ENCODE results near the gene TCF23.
"Not testable (repeated sequence)": the region's sequence is repeated elsewhere in the genome, so short reads cannot be mapped to it uniquely, and the experiment has no call there.

TCF23 gene

GRCh38 chr2:27154488-27154887, 5.7 kb downstream of the TCF23 start:
- DNase-seq (ENCODE audit: low read depth in 2 of 2) = no peak

GRCh38 chr2:27155069-27155520, 6.3 kb downstream of the TCF23 start:
- no peak for DNase-seq (ENCODE audit: low read depth in 2 of 2)

- DNase-seq (ENCODE audit: low read depth in 2 of 2) = no peak
These were observed 9.7 kb downstream of the TCF23 start for GRCh38 chr2:27158468-27158867.

- DNase-seq (ENCODE audit: low read depth in 2 of 2) = no peak
These were observed 10.5 kb downstream of the TCF23 start for GRCh38 chr2:27159271-27159670.

GRCh38 chr2:27160191-27160590, 11.4 kb downstream of the TCF23 start:
- DNase-seq (ENCODE audit: low read depth in 2 of 2) = no peak

GRCh38 chr2:27162151-27163121, 13.6 kb downstream of the TCF23 start:
- DNase-seq (ENCODE audit: low read depth in 2 of 2) = no peak

GRCh38 chr2:27164960-27165763, 16.4 kb downstream of the TCF23 start:
- DNase-seq (ENCODE audit: low read depth in 2 of 2) = no peak

- DNase-seq (ENCODE audit: low read depth in 2 of 2) = no peak
These were observed 22.0 kb downstream of the TCF23 start for GRCh38 chr2:27170581-27171337.

GRCh38 chr2:27171351-27171848, 22.6 kb downstream of the TCF23 start:
- no peak for DNase-seq (ENCODE audit: low read depth in 2 of 2)

- no peak for DNase-seq (ENCODE audit: low read depth in 2 of 2)
These were observed 25.8 kb downstream of the TCF23 start for GRCh38 chr2:27174638-27175037.

GRCh38 chr2:27175330-27175729, 26.5 kb downstream of the TCF23 start:
- no peak for DNase-seq (ENCODE audit: low read depth in 2 of 2)

GRCh38 chr2:27175781-27176180, 27.0 kb downstream of the TCF23 start:
- not testable (repeated sequence) for DNase-seq (ENCODE audit: low read depth in 2 of 2)

- no peak for DNase-seq (ENCODE audit: low read depth in 2 of 2)
These were observed 28.9 kb downstream of the TCF23 start for GRCh38 chr2:27177441-27178351.

GRCh38 chr2:27178469-27178868, 29.7 kb downstream of the TCF23 start:
- DNase-seq (ENCODE audit: low read depth in 2 of 2) = no peak

- DNase-seq (ENCODE audit: low read depth in 2 of 2) = no peak
These were observed 30.7 kb downstream of the TCF23 start for GRCh38 chr2:27179344-27180000.

GRCh38 chr2:27182346-27182745, 33.5 kb downstream of the TCF23 start:
- DNase-seq (ENCODE audit: low read depth in 2 of 2) = no peak

GRCh38 chr2:27184115-27184514, 35.3 kb downstream of the TCF23 start:
- DNase-seq (ENCODE audit: low read depth in 2 of 2) = no peak

GRCh38 chr2:27185331-27186026, 36.7 kb downstream of the TCF23 start:
- no peak for DNase-seq (ENCODE audit: low read depth in 2 of 2)

- DNase-seq (ENCODE audit: low read depth in 2 of 2) = no peak
These were observed 38.0 kb downstream of the TCF23 start for GRCh38 chr2:27186613-27187345.
